ENCODE measurements around the gene TEX14.

TEX14 gene

GRCh38 chr17:58527949-58528348 lies 163.9 kb downstream of the TEX14 start:
- no peak for DNase-seq (ENCODE audit: extremely low spot score)
- no peak for TF ChIP-seq HDGF (IDR thresholded peaks at IDR 0.05; ENCODE audit: borderline replicate concordance)
- no peak for TF ChIP-seq TARDBP (IDR thresholded peaks at IDR 0.05)
- no peak for TF ChIP-seq ELF4 (IDR thresholded peaks at IDR 0.05)
- no peak for TF ChIP-seq CTBP1 (IDR thresholded peaks at IDR 0.05; ENCODE audit: borderline replicate concordance)
- TF ChIP-seq ARNT (IDR thresholded peaks at IDR 0.05), result no peak
- TF ChIP-seq LEF1 (IDR thresholded peaks at IDR 0.05; ENCODE audit: borderline replicate concordance), result no peak
- TF ChIP-seq FOXM1 (IDR thresholded peaks at IDR 0.05; ENCODE audit: borderline replicate concordance), result no peak
- no peak for TF ChIP-seq SP1 (IDR thresholded peaks at IDR 0.05)
- no peak for TF ChIP-seq BHLHE40 (IDR thresholded peaks at IDR 0.05; ENCODE audit: borderline replicate concordance)
- TF ChIP-seq L3MBTL2 (conservative IDR thresholded peaks at IDR 0.05), result no peak
- no peak for TF ChIP-seq PKNOX1 (IDR thresholded peaks at IDR 0.05)
- TF ChIP-seq SUZ12 (IDR thresholded peaks at IDR 0.05), result no peak
- TF ChIP-seq NFRKB (IDR thresholded peaks at IDR 0.05), result no peak
- TF ChIP-seq FOXA1 (IDR thresholded peaks at IDR 0.05), result no peak
- TF ChIP-seq FOXK2 (IDR thresholded peaks at IDR 0.05), result no peak
- TF ChIP-seq ZNF384 (IDR thresholded peaks at IDR 0.05), result no peak
- ChIA-PET POLR2A (interaction anchor here (1.0 to 3.1 kb wide), 3 partner anchors 9 to 165 kb away, joined by 3 to 20 read pairs (median 5); partner anchors contain the start of gene RAD51C), CTCF (interaction anchor here (0.6 to 2.3 kb wide), 5 partner anchors 9 to 1729 kb away, joined by 3 to 9 read pairs (median 4); no protein-coding TSS in a partner anchor)

- CTCF ChIA-PET, result interaction anchor here (0.6 to 2.3 kb wide), 4 partner anchors 8 to 1728 kb away, joined by 3 to 9 read pairs (median 4); no protein-coding TSS in a partner anchor
- POLR2A ChIA-PET, result interaction anchor here (3.1 kb wide), 1 partner anchor 9 kb away, joined by 20 read pairs; no protein-coding TSS in a partner anchor
- TF ChIP-seq NFRKB (IDR thresholded peaks at IDR 0.05) (no peak), LEF1 (IDR thresholded peaks at IDR 0.05; ENCODE audit: borderline replicate concordance) (no peak), PKNOX1 (IDR thresholded peaks at IDR 0.05) (no peak), HDGF (IDR thresholded peaks at IDR 0.05; ENCODE audit: borderline replicate concordance) (no peak), BHLHE40 (IDR thresholded peaks at IDR 0.05; ENCODE audit: borderline replicate concordance) (no peak)
- DNase-seq (ENCODE audit: extremely low spot score), result no peak
These were observed 164.5 kb downstream of the TEX14 start for GRCh38 chr17:58527306-58527705.

GRCh38 chr17:58525239-58525638 lies 166.6 kb downstream of the TEX14 start:
- TF ChIP-seq TARDBP (IDR thresholded peaks at IDR 0.05) (no peak), CTBP1 (IDR thresholded peaks at IDR 0.05; ENCODE audit: borderline replicate concordance) (no peak), ARNT (IDR thresholded peaks at IDR 0.05) (no peak), L3MBTL2 (conservative IDR thresholded peaks at IDR 0.05) (no peak), HDGF (IDR thresholded peaks at IDR 0.05; ENCODE audit: borderline replicate concordance) (no peak), ZNF384 (IDR thresholded peaks at IDR 0.05) (no peak), LEF1 (IDR thresholded peaks at IDR 0.05; ENCODE audit: borderline replicate concordance) (no peak), FOXA1 (IDR thresholded peaks at IDR 0.05) (no peak), FOXM1 (IDR thresholded peaks at IDR 0.05; ENCODE audit: borderline replicate concordance) (no peak), BHLHE40 (IDR thresholded peaks at IDR 0.05; ENCODE audit: borderline replicate concordance) (no peak), NFRKB (IDR thresholded peaks at IDR 0.05) (no peak), FOXK2 (IDR thresholded peaks at IDR 0.05) (no peak), PKNOX1 (IDR thresholded peaks at IDR 0.05) (no peak), ELF4 (IDR thresholded peaks at IDR 0.05) (no peak), SUZ12 (IDR thresholded peaks at IDR 0.05) (no peak), SP1 (IDR thresholded peaks at IDR 0.05) (no peak)
- DNase-seq (ENCODE audit: extremely low spot score), result no peak
- CTCF ChIA-PET, result interaction anchor here (1.7 kb wide), 1 partner anchor 16 kb away, joined by 5 read pairs; no protein-coding TSS in a partner anchor
- POLR2A ChIA-PET, result interaction anchor here (0.9 kb wide), 1 partner anchor 107 kb away, joined by 3 read pairs; no protein-coding TSS in a partner anchor

- ChIA-PET POLR2A (no interaction called here), CTCF (no interaction called here)
These were observed 170.2 kb downstream of the TEX14 start for GRCh38 chr17:58521680-58522079.

More at GRCh38 chr17:58521680-58522079, 170.2 kb downstream of the TEX14 start:
- TF ChIP-seq FOXK2 (IDR thresholded peaks at IDR 0.05) (no peak), TARDBP (IDR thresholded peaks at IDR 0.05) (no peak), FOXA1 (IDR thresholded peaks at IDR 0.05) (no peak), NFRKB (IDR thresholded peaks at IDR 0.05) (no peak), SP1 (IDR thresholded peaks at IDR 0.05) (no peak), PKNOX1 (IDR thresholded peaks at IDR 0.05) (no peak), BHLHE40 (IDR thresholded peaks at IDR 0.05; ENCODE audit: borderline replicate concordance) (no peak), L3MBTL2 (conservative IDR thresholded peaks at IDR 0.05) (no peak), SUZ12 (IDR thresholded peaks at IDR 0.05) (no peak), ELF4 (IDR thresholded peaks at IDR 0.05) (no peak), FOXM1 (IDR thresholded peaks at IDR 0.05; ENCODE audit: borderline replicate concordance) (no peak), ARNT (IDR thresholded peaks at IDR 0.05) (no peak), HDGF (IDR thresholded peaks at IDR 0.05; ENCODE audit: borderline replicate concordance) (no peak), CTBP1 (IDR thresholded peaks at IDR 0.05; ENCODE audit: borderline replicate concordance) (no peak), LEF1 (IDR thresholded peaks at IDR 0.05; ENCODE audit: borderline replicate concordance) (no peak), ZNF384 (IDR thresholded peaks at IDR 0.05) (no peak)
- DNase-seq (ENCODE audit: extremely low spot score), result no peak

Data from HEK293T (cell line).